Measurements from ENCODE around the gene KCNMA1. TPM values are rescaled to one million over a fixed set of nuclear protein-coding genes. Genes with fewer than 3 reads are reported as not detected.

Gene KCNMA1
- total RNA-seq, 2 donors from 2014 or later: 23.2 to 44.5 TPM

DNA sequence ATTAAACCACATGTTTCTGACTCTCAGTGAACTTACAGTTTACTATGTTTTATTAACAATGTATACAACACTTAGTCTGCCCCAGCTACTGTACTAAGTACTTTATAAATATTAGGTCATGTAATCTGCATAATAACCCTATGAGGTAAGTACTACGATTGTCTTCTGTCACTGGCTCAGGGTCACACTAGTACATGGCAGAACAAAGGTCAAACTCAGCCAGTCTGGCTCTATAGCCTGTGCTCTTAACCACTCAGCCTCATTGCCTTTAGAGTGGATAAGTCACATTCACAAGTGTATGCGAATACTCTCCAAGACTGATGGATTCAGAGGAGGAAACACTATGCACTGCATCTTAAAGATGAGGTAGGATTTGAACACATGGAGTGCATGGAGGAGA is 252.3 kb downstream of the KCNMA1 start:
- Histone ChIP-seq H3K27ac (no peak overlapping the region), H3K27me3 (no peaks in the 10 kb centered on the region), H3K4me3 (no peak overlapping the region), H3K9me3 (no peaks in the 10 kb centered on the region), H3K4me1 (no peaks in the 10 kb centered on the region), H3K36me3 (no peaks in the 10 kb centered on the region), H3K9ac (ENCODE audit: low read depth in 2 of 2, low read length in 2 of 2) (no peak overlapping the region)
- intact Hi-C loops (cut with DNase I): loop anchor here (10.0 kb wide), 1 partner anchor 211 kb away; no protein-coding TSS in a partner anchor
- no peak for DNase-seq
- TF ChIP-seq CTCF (IDR thresholded peaks at IDR 0.05): no peak

DNA sequence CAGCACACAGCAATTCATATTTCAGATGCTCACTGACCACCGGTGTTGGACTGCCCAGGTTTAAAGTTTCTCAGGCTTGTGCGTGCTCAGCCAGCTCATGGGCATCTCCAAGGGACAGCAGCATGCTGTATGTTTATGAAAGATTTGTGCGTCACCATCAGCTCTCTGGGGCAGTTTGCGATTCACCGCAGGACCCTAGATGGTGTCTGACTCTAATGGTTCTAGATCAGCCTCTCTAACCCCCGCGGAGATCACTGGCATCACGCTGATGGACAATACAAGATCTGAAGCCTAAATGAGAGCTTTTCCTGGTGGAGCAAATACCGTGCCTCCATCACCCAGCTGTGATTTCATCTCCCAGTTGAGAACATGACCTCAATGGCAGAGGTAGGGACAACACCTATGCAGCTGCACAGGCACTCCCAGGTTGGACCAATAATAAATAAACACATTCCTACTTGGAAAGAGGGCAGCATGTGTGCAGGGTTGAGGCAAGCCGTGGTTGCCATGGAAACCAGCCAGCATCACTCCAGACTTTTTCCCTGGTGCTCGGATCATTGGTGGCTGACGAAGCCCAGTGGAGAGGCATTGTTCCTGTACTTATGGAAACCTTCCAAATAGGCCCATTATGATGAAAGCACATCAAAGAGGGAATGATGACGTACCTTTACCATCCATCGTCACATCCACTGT is 253.6 kb downstream of the KCNMA1 start:
- H3K36me3 ChIP-seq: no peaks in the 10 kb centered on the region
- no peak for DNase-seq
- H3K27ac ChIP-seq: no peak overlapping the region
- H3K4me3 ChIP-seq: no peak overlapping the region
- no peak for TF ChIP-seq CTCF (IDR thresholded peaks at IDR 0.05)
- intact Hi-C loops (cut with DNase I): loop anchor here (10.0 kb wide), 1 partner anchor 209 kb away; no protein-coding TSS in a partner anchor
- no peaks in the 10 kb centered on the region for H3K9me3 ChIP-seq
- H3K27me3 ChIP-seq: no peaks in the 10 kb centered on the region
- no peaks in the 10 kb centered on the region for H3K4me1 ChIP-seq
- H3K9ac ChIP-seq (ENCODE audit: low read depth in 2 of 2, low read length in 2 of 2): no peak overlapping the region

DNA sequence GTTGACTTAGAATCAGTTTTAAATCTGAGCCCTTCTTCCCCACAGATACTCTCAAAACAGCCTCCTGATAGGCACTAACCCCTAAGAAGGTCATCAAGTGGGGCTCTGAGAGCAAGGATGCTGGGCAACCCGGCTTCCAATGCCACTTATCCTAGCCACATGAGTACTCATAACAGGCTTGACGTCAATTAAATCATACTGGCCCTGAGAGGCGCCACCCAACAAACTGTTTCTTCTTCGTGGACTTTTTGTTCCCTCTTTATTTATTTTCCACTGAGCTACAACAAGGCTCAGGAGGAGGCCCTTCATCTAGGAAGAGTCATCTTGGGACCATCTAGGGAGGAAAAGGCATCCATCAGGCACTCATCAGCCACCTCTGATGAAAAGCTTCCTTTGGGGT is 255.9 kb downstream of the KCNMA1 start:
- H3K4me3 ChIP-seq: no peak overlapping the region
- no peak overlapping the region for H3K9ac ChIP-seq (ENCODE audit: low read depth in 2 of 2, low read length in 2 of 2)
- no peak for TF ChIP-seq CTCF (IDR thresholded peaks at IDR 0.05)
- no peaks in the 10 kb centered on the region for H3K27me3 ChIP-seq
- no peak overlapping the region for H3K27ac ChIP-seq
- H3K4me1 ChIP-seq: no peaks in the 10 kb centered on the region
- DNase-seq: no peak
- H3K9me3 ChIP-seq: no peaks in the 10 kb centered on the region
- intact Hi-C loops (cut with DNase I): loop anchor here (10.0 kb wide), 1 partner anchor 207 kb away; no protein-coding TSS in a partner anchor
- no peaks in the 10 kb centered on the region for H3K36me3 ChIP-seq

DNA sequence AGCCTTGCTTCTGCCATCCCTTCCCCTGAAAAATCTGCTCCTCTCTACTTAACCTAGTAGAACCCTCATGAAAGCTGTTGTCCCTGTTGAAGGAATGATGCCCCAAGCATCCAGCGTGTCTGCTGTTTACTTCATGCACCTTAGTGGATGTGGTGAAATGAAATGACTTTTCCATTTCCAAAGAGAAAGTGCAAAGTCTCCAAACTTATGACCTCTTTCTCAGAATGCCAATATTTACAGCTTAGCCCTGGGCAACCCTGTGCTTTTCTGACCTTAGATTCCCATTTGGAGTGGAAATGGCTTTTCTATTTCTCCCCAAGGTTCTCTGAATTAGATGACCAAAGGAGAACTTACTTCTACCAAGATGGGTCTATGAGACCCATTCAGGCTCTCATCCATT is 256.9 kb downstream of the KCNMA1 start:
- H3K9ac ChIP-seq (ENCODE audit: low read depth in 2 of 2, low read length in 2 of 2): no peak overlapping the region
- H3K4me1 ChIP-seq: no peaks in the 10 kb centered on the region
- no peak for TF ChIP-seq CTCF (IDR thresholded peaks at IDR 0.05)
- H3K27me3 ChIP-seq: no peaks in the 10 kb centered on the region
- no peaks in the 10 kb centered on the region for H3K36me3 ChIP-seq
- H3K9me3 ChIP-seq: no peaks in the 10 kb centered on the region
- no peak overlapping the region for H3K27ac ChIP-seq
- intact Hi-C loops (cut with DNase I): loop anchor here (10.0 kb wide), 1 partner anchor 206 kb away; no protein-coding TSS in a partner anchor
- no peak for DNase-seq
- H3K4me3 ChIP-seq: no peak overlapping the region

DNA sequence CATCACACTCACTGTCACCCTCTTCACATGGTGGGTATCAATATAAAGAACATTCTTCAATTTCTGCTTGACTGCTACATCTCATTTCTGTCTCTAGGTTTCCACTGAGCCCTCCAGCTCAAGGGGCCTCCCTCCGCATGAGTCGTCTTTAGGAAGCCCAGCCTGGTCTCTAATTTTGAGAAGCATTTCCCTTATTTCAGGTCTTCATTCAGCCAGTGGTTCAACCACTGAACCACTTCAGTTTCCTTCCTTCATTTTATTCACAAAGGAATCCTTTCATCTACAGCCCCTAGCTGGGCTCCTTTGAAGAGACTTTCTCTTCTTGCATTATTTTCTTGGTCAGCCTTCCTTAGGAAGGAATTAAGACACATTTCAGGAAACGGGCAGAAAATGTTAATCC is 257.4 kb downstream of the KCNMA1 start:
- TF ChIP-seq CTCF (IDR thresholded peaks at IDR 0.05): no peak
- intact Hi-C loops (cut with DNase I): loop anchor here (10.0 kb wide), 1 partner anchor 205 kb away; no protein-coding TSS in a partner anchor
- Histone ChIP-seq H3K27me3 (no peaks in the 10 kb centered on the region), H3K9ac (ENCODE audit: low read depth in 2 of 2, low read length in 2 of 2) (no peak overlapping the region), H3K27ac (no peak overlapping the region), H3K4me1 (no peaks in the 10 kb centered on the region), H3K9me3 (no peaks in the 10 kb centered on the region), H3K36me3 (no peaks in the 10 kb centered on the region), H3K4me3 (no peak overlapping the region)
- no peak for DNase-seq
